NCI-H2107 treated with DMSO at 0.1 percent for 48 hours (cell line): ENCODE data around the gene RNF44.
"Not testable (repeated sequence)": the region's sequence is repeated elsewhere in the genome, so short reads cannot be mapped to it uniquely, and the experiment has no call there.

ENCODE experiments used
- DNase-seq: peaks from one replicate; lab custom pipeline; 2025; ENCODE audit not compliant: unreplicated experiment; lab: John Stamatoyannopoulos, UW

RNF44 gene

DNA sequence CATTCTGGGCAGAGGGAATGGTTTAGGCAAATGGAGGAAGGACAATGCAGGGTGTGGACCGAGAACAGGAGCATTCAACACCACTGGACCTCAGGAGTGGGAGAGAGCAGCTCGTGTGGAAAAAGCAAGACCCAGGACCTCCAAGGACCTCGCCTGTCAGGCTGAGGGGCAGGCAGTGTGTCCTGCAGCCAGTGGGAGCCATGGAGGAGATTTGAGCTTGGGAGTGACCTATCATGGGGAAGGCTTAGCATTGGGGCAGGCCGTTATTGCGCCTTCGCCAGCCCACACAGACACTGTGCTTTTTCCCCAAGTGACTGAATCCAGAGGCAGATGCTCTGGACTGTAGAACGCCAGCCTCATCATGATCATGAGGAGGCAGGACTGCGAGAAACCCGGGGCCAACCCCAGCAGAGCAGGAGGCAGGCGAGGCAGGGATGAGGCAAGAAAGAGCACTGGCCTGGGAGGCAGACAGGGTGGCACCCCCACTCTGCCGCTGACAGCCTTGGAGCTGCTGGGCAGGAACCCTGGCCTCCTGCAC is 15.2 kb upstream of the RNF44 start:
- no peak for DNase-seq

- DNase-seq = not testable (repeated sequence)
Observed at GRCh38 chr5:176550937-176551336, 13.7 kb upstream of the RNF44 start.

GRCh38 chr5:176550275-176550831 is 13.2 kb upstream of the RNF44 start:
- DNase-seq = no peak

DNA sequence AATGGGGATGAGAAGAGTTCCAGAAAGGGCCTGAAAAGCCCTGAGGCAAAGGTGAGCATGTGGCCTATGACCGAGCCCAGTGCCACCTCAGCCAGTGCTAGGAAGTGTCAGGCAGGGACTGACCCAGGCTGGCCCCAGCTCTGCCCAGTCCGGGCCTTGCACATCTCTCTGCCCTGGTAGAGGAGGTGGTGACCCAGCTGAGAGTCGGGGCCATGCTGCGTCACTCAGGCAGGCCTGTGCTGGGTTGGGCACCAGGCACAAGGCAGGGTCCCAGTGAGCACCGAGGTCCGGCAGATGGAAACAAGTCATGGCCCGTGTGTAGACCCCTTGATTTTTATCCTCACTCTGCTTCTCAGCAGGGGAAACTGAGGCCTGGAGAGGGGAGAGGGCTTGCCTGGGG is 12.7 kb upstream of the RNF44 start:
- DNase-seq = no peak

DNA sequence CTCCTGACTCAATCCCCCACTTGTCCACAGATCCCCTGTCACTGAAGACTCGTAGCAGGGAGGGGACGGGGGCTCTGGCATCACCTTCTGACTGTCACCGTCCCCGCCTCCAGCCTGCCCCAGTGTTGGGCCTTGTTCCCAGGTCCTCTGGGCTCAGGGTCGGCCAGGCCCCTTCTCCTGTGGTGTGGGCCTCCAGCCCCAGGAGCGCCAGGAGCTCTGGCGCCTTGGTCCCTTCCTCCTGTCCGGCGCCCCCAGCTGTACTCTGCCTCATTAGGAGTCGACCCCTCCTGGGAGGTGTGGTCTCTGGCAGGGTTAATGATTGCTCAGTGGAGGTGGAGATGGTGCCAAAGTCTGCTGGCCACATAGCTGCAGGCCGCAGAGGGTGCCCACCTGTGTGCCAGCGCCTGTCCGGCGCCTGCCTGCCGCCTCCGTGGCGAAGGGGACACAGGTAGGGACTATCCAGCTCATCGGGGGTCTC is 11.8 kb upstream of the RNF44 start, which contains the start of gene CDHR2:
Gene CDHR2 (plus strand): TSS at position 376 of the 478 bp plus-strand sequence. CDS start 16,011 bp downstream, outside the sequence.
- DNase-seq = no peak

DNA sequence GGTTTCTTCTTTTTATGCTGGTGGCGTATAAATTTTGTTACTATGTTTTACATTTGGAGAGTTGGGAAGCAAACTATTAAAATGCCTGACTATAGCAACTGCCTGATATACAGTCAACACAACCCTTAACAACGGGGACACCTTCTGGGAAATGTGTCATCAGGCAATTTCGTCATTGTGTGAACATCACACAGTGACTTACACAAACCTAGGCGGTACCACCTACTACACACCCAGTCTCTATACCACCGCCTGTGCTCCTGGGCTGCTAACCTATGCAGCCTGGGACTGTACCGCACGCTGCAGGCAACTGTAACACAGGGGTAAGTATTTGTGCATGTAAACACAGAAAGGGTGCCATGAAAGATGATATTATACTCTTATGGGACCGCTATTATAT is 10.6 kb upstream of the RNF44 start:
- no peak for DNase-seq

GRCh38 chr5:176545737-176546509 is 8.7 kb upstream of the RNF44 start:
- no peak for DNase-seq

DNA sequence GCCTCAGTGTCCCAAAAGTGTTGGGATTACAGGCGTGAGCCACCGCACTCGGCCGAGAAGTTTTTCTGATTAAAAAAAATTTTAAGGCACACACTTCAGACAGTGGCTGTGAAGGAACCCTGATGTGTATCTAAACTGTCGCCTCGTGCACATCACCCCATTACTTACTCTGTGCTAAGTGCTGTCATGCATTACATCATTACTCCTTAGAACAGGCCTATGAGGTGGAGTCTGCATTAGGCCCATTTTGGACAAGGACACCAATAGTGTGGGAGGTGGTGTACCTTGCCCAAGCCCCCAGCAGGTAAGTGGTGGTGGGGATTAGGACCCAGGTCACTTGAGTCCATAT is 8.2 kb upstream of the RNF44 start:
- no peak for DNase-seq

DNA sequence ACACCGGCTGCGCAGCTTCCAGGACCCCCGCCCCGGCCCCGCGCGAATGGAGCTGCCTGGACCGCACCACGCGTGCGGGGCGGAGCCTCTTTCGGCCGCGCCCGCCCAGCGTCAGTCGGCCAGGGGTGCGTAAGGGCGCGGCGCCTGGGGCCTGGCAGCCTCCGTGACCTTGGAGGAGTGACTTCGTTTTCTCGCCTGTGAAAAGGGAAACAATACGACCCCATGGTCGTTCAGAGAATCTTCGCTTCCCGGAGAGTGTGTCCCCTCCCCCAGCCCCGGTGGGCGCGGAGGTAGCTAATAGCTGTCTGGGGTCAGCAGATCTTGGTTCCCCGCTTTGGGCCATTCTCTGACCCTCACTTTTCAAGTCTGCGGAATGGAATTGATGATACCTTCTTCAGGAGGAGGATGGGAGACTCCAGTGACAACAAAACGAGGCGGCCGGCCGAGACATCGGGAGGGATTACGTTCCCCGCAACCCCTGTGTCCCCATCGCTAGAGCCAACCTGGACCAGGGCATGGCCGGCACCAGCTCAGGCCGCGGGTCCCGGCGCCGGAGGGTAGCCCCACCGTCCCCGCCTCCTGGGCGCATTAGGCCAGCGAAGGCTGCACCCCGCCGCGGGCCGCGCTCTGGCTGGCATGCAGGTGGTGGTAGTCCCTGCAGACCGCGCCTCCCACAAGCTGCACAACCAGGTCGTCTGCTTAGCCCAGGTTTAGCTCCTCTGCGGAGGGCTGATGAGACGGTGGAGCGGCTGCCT is 6.4 kb upstream of the RNF44 start:
- peak; percentile 16 for DNase-seq

- DNase-seq = no peak
Observed at GRCh38 chr5:176542596-176543427, 5.6 kb upstream of the RNF44 start.

- no peak for DNase-seq
Observed at GRCh38 chr5:176542135-176542595, 5.0 kb upstream of the RNF44 start.

GRCh38 chr5:176541338-176542134 is 4.3 kb upstream of the RNF44 start:
- no peak for DNase-seq

GRCh38 chr5:176540956-176541337 is 3.7 kb upstream of the RNF44 start:
- DNase-seq = no peak

GRCh38 chr5:176540476-176540899 is 3.3 kb upstream of the RNF44 start:
- DNase-seq = no peak

GRCh38 chr5:176538989-176539384 is 1.8 kb upstream of the RNF44 start:
- no peak for DNase-seq

DNA sequence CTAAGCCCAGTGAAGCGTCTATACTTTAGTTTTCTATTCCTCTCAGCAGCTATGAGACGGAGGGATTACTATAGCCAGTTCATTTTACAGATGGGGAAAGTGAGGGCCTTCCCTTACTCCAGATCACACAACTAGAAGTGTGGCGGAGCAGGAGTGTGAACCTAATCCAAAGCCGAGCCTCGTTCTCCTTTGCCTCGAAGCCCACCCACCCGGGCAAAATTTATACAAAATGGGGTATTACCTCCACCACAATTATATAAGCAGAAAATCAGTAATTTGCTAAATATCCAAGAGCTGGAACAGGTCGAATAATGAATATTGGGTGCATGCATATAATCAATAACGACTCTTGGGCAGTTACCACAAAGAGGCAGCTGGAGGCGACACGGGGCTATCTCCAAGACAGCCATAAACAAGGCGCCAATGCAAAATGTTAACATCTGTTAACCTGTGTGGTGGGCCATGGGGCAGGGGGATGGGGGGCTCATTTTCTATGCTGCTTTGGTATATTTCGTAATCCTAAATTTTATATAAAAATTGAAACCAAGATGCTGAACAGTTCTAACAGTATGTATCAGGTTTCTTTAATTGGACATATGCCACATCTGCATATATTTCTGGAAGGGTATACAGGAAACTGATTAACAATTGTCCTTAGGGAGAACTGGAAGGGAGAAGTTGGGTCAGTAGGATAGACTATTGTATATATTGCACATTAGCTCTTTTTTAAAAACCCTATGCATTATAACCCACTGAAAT is 1.2 kb upstream of the RNF44 start:
- no peak for DNase-seq

DNA sequence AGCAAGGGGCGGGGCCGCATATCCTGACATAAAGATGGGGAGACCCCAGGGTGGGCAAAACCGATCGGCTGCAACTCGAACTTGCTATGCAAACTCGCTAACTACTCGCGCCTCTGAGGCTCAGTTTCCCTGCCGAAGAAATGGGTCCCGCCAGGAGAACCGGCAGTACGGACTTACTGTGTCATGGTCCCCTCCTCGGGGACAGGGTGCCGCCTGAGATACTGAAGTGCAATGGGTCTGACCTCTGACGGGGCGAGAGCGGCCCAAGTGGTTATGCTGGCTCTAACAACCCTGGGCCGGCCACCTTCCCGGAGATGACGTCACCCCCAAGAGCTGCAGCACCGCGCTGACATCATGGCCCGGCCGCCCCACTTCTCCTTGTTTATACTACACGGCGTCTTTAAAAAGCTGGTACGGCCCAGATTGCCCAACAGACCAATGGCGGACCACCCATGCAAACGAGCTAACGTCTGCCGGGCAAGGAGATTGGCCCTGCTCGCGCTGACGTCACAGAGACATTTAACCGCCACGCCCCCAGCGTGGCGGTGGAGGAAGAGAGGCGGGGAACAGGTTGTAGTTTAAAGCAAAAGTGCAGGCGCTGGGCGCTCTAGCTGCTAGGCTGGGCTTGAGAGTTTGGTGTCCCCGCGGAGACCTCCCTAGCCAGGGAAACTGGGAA is 490 bp upstream of the RNF44 start:
- peak; percentile 83 for DNase-seq

DNA sequence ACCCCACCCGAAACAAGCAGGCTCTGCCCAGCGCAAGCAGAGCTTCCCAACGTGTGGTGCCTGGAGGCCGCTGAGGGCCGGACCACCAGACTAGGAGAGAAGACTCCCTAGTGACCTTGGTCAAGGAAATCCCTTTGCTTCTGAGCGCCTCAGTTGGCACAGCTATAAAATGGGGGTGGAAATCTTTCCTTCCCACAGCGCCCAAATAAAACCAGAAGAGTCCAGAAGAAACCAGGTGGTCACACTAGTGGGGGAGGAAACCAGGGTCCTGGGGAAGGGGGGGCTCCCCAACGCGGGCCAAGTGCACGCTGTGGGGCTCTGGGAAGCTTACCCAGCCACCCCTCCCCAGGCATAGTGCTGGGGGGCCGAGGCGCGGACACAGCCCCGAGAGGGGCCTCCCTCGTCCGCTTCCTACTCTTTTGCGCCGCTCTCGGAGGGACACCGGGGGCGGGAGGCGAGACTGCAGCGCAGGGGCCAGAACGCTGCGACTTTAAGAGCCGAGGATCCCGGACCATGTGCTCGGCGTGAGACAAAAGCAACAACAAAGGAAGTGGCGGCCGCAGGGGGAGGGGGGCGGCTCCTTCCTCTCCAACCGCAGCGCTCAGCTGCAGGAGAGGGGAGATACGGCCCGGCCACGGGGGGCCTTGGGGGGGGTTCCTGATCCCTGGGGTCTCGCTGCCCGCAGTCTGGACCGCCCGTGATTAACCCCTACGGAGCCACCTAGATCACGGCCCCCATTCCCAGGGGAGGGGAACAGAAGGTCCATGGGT is 885 bp downstream of the RNF44 start:
- DNase-seq = peak; percentile 14
